Inflammatory macrophage treated with lipopolysaccharide for 1 hour (primary cell): Measurements from ENCODE around the gene MLIP.

ENCODE experiments used
- DNase-seq, 2 donors: peaks; one replicate each; pipeline ENCODE4 v3.0.0-alpha.2; 2020 to 2022

MLIP gene

DNA sequence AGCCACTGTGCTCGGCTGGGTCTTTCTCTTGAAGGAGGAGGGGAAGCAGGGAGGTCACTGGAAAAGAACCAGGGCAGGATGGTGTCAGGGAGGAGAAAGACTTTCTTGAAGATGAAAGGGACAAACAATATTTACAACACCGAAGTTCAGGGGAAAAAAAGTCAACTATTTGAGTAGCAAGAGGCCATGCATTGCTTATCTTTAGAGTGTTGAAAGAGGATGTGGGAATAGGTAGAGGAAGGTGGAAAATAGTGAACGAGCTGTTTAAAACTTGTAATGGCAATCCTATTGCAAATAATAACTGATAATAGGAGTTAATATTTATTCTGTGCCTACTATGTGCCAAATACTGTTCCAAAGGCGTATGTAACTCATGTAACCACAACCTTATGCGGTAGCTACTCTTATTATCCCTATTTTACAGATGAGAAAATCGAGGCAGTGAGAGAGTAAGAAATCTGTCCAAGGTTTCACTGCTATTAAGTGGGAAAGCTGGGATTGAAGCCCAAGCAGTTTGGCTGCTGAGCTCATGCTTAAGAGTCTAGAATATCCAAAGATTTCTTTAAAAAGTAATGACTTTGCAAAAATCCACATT, 12.7 kb upstream of the MLIP start:
- DNase-seq: no peak

DNA sequence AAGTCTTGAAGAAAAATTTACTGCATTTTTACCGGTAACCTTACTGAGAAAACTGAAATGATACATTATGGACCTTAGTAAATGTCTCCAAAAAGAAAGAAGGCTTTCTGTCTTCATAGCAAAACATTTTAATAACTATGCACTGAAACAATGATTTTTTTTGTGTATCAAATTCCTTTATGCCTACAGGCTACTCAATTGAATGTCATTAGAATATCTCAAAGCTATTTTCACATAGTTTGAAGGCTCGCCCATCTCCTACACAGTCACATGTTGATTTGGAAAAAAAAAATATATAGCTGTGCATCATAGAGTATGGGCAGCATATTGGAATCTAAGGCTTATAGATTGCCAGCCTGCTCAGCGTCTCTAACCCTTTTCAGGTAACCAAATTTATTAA, 12.0 kb upstream of the MLIP start:
- DNase-seq: no peak

DNA sequence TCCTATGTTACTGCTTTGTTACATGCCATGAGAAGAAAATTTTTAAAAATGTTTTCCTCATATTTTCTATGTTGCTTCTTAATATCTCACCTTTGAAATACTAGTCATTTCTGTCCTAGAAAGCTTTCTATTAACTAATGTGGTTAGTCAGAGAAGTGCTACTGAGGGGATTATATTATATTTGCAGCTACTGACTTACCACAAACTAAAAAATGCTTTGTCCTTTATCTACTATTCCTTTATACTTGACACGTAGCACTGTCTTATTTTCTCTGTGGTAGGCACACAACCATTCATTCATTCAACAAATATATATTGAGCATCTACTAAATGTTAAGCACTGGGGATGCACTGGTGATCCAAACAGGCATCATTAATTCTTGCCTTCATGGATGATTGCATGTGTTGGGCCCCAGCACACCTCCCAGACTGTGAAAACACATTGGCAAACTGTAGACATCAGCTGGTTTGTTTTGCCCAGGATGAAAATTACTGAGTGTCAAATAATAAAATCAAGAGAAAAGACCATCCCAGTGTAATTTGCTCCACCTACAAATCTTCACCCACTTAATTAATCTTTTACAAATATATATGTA, 10.7 kb upstream of the MLIP start:
- DNase-seq: no peak

DNA sequence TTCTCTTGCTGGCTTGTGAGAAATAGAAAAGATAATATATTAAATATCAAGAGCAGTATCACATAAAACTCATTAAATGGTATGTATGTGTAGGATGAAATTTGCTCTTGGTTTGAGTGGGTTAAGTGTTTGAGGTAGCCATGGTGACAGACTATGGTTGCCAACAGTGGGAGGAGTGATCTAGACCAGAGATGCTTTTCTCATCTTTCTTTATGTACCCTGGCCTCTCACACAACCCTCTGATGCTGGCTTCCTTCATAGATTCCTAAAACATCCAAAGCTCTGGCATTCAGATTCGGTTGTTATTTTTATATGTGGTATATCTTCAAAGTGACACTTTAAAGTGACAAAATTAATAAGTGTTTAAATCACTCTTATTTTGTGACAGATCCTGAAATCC, 9.0 kb upstream of the MLIP start:
- no peak for DNase-seq

DNA sequence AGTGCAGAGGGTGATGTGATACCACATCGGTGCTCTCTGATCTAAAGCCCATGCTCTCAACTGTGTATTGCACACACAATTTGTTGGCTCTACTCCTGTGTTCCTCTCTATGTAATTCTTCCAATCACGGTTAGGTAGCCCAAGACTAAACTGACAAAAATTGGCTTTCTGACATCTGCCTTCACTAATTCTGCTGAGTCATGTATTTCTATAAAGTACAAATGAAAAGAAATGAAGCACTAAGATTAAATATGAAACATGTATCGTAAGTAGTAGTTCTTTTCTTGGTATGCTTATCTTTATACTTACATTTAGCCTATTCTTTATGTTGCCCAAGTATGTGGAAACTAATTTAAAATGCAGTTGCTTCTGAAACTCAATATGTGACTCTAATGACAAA, 7.7 kb upstream of the MLIP start:
- no peak for DNase-seq

DNA sequence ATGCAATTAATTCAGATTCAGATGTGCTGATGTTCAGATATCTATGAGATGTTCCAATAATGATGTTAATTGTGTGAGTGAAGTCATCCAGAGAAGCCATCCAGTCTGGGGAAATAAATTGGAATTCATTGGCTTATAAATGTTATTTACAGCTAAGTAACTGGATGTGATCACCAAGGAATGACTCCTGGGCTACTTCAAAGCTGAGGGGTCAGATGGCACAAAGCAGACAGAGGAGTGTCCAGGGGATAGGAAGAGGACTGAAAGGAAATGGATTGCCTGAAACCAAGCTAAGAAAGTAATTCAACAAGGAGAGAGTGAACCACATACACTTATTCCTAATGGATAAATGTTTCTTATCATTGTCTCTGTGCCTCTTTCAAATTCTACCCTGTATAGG, 4.5 kb upstream of the MLIP start:
- DNase-seq: no peak

DNA sequence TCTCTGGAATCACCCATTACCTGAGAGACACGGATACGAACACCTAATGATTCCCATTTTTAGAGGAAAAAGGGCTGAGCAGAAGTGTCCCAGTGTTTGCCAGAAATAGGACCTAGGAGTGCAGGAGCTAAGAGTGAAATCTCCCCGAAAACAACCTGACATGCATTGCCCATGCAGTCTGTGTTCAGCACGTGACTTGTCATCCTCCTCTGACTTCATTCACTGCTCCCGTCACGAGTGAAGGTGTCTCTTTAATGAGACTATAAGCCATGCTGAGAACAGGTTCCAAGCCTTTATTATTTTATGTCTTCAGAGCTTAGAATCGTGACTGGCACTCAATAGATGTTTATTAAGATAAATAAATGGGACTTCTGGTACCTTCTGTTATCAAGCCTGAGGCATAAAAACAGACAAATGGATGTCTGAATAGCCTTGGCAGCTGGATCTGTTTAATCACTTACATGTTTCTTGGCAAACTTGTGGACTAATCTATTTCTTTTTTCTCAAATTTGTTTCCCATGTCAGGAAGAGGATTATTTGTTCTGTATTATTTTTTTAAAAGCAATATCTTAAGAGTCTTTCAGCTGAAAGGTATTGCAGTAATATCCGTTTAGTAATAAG, 3.7 kb upstream of the MLIP start:
- DNase-seq: no peak

DNA sequence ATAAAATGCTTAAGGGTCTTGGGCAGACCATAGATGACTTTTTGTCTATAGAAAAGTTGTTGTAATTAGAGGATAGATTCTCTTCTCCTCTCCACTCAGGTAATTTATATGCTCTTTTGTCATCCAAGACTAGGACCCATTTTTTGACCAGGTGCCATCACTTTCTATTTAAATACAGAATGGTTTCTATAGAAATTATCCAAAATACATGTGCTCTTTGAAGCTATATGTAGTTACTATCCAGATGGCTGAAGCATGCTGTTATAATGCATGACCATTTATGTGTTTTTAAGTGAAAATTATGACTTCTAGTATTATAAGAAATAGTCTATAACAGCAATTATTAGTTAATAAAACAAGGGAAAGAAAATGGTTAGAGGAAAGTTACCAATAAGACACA, 3.0 kb upstream of the MLIP start:
- no peak for DNase-seq

DNA sequence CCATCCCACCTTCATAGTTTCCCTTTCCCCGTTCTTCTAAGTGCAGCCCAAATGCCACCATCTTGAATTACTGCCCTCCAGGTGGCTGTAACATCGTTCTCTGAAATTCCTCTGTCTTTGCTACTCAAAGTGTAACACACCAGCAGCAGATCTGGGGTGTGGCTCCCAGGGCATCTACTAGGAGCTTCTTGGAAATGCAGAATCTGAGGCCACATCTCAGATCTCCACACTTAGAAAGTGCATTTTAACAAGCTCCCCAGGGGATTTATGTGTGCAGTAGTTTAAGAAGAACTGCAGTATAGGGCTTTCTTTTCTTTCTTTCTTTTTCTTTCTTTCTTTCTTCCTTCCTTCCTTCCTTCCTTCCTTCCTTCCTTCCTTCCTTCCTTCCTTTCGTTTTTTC, 1.7 kb upstream of the MLIP start:
- DNase-seq: no peak

DNA sequence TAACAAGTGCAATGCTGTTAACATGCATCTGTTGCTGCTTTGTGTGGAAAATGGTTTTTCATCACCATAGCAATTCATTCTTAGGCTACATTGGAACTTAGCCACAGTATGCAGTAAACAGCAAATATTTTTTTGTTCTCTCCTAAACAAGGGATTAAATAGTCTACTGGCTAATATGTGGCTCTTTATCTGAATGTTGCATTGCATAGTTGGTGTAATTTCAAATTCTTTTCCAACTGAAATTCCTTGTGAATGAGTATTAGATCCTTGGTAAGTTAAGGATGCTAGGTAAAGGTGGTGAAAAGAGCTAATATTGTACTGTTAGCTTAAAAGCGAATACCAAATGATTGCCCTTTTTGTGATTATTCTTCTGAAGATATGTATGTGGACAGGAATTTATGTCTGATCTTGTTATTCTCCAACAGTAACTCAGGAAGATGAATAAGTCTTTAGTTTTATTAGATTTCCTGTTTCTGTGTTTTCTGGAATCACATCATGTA, 958 bp downstream of the MLIP start:
- DNase-seq: no peak

DNA sequence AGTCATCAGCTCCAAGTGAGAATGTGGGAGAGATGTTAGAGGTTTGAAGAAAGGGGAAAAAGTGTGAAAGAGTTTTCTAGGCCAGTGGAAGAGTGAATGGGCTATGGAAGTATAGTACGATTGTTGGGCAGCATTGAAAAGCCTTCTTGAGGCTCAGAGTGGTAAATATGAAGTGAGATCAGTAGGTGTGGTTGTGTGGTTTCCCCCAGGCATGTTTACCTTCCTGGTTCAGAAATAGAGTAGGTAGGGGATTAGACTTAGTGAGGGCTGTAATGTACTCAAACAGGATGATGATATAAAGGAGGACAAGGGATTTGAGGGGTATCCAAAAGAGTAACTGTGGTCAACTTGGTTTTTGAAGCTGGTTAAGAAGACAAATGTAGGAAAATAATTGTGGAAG, 3.7 kb downstream of the MLIP start:
- no peak for DNase-seq

DNA sequence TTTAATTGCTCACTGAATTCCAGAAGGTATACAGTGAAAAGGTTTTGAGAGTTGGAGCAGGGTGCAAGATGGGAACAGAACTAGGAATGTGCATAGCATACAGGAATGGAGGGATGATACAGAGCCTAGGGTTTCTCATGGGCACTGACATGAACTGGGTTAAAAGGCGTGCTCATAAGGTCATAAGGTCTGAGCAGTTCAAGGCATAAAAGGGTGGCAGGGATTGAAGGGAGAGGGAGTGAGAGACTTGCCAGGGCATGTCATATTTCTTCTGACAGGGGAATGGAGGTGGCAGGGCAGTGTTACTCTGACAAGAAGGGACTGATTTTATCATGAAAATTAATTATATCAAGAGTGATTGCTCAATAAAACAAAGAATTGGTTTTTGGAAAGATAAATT, 4.7 kb downstream of the MLIP start:
- no peak for DNase-seq

DNA sequence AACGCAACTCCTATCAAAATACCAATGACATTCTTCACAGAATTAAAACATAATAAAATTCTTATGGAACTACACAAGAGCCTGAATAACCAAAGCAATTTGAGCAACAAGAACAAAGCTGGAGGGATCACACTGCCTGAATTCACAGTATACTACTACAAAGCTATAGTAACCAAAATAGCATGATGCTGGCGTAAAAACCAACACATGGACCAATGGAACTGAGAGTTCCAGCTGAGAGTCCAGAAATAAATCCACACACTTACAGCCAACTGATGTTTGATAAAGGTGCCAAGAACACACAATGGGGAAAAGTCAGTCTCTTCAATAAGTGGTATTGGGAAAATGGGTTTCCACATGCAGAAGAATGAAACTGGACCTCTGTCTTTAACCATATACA, 6.9 kb downstream of the MLIP start:
- DNase-seq: no peak

DNA sequence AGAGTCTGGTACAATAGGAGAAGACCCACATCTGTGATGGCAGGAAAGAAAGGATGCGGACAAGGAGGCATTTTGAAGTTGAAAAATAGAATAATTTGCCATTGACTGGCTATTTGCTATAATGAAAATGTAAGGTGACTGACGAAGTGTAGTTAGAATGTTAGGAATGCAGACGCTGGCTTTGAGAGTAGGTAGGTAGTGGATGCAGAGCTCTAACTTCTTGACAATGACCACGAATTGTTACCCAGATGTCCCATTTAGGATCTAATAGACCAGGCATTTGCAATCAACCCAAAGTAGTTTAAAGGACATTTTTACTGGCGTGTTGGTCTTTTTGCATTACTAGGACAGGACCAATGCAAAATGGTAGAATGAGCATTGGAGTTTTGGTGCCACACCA, 14.2 kb downstream of the MLIP start:
- DNase-seq: no peak

DNA sequence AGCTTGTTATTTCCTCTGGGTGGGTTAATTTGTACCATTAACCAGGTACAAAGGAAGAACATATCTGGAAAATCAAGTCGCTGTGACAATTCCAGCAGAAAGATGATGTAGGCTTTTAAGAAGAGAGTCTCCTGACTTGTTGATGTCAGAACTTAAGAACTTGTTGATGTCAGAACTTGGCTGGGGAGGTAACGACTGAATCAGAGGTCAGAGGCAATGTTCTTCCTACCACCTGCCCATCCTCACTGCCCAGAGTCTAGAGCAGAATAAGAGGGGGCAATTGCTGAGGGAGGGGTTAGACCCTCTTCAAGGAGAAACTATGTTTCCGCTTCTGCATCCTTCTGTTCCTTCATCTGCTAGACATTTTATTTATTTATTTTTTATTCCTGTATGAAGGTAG, 18.9 kb downstream of the MLIP start:
- DNase-seq: no peak

DNA sequence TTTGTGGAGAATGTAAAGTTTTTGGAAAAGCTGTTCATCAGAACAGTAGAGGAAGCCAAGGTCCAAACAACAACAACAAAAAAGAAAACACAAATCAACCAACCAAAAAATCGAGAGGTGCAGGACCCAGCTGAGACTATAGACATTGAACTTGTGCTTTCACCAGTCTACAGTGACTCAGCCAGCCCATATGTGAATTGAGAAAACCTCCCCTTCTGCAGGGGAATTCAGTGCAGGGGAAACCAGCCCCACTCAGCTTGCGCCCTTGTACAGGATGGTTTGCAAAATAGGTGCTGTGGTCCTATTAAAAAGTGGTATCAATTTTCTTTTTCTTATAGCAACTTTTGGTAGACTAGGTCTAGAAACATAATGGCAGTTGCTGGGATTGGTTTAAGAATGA, 21.3 kb downstream of the MLIP start:
- no peak for DNase-seq

DNA sequence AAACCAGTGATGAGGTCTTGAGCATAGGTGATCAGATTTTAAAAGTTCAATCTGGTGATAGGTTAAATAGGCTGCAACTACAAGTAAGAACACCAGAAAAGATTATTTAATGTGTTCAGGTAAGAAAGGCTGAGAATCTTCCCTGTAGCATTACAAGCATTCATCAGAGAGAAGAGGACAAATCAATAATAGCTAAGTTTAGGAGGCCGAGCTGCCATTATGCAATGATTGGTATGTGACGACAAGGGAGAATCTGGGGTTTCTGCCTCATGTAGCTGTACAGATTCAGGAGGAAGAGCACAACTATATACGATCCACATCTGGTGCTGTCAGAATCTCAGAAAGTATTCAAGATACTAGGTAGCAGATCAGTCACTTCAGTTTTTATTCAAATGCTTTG, 21.9 kb downstream of the MLIP start:
- DNase-seq: no peak

DNA sequence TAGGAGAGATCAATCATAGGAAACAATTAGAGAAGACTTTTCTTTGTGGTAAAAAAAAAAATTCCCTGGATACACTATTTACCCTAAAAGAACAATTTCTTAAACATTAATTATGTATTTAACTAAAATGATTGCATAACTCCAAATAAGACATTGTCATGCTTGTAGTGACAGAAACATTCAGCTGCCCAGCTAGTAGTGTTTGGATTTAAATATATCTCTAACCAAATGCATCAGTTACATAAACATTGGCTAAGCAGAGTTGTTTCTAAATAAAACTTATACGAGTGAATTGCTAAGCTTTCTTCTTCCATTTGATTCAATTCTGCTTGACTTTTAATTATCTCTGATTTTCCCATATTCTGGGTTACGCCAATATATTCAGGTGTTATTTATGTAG, 23.7 kb downstream of the MLIP start:
- DNase-seq: no peak

DNA sequence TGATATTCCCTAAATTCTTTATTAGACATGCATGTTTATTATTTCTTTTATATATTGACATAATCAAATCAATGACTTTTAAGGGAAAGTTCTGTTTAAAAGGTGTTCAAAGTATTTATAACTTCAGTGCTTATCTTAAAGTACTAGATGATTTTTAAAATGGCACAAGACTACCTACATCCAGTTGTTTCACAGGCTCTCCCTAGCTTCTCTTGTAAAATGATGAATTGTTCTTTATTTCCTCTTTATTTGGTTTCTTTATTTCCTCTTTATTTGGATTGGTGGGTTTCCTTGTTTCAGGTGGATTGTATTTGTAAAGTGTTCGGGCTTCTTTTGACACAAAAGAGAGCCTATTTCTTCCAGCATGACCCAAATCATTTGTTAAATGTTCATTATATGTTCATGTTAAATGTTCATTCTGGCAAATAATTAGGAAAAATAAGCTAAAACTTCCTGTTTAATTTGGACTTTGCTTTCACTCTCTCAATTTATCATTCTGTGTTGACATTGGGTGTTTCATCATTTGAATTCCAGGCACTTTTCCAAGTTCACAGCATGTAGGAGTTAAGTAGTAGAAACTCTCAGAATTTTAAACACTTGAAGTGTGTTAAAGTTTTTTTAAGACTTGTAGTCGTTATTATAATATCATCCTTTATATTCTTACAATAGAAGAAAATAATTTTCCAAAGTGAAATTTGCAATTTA, 24.6 kb downstream of the MLIP start:
- DNase-seq: no peak

DNA sequence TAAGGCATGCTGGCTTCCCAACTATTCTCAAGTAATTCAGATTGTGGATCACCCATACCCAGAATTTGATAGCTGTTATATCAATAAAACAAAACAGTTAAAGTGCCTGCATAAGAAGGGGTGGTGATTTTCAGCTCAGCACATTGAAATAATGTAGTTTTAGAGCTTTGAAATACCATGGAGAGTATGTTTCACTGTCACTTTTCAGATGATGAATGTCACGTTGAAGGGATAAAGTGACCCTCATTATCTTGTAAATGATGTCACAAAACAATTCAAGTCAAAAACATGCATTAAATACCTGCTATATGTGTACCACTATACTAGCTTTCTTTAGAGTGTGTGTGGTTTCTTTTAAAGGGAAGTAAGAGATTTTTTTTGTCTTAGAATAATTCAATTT, 27.6 kb downstream of the MLIP start:
- no peak for DNase-seq

DNA sequence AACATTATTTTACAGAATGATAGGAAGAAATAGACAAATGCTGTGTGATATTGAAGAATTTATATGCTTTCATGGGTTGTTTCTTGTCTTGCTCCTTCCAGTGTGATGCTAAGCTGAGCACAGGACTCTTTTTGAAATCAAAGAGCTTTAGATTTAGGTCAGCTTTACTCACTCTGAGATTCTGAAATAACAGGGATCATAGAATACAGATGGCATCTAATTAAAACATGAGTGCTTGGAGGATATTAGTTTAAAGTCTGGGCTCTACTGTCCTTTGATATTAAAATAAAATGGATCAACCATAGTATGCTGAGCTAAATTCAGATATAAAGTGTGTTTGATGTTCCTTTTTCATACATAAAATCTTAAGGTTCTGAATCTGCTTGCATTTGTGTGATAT, 29.6 kb downstream of the MLIP start:
- DNase-seq: no peak

DNA sequence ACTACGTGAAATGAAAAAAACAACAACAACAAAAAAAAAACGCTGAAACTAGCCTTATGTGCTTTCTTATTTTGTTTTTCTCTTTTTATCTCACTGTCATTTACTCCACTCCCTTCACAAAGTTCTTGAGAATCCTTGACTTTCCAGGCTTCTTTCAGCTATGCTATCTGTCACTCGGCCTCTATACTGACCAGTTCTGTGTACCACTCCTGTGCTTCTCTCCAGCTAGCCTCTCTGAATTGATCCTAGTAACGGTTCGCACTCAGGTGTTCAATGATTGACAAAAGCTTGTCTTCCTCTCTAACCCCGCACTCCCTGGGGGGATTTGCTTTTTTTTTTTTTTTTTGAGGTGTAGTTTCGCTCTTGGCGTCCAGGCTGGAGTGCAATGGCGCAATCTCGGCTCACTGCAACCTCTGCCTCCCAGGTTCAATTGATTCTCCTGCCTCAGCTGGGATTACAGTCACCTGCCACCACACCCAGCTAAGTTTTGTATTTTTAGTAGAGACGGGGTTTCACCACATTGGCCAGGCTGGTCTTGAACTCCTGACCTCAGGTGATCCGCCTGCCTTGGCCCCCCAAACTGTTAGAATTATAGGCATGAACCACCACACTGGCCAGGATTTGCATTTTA, 31.8 kb downstream of the MLIP start:
- no peak for DNase-seq

DNA sequence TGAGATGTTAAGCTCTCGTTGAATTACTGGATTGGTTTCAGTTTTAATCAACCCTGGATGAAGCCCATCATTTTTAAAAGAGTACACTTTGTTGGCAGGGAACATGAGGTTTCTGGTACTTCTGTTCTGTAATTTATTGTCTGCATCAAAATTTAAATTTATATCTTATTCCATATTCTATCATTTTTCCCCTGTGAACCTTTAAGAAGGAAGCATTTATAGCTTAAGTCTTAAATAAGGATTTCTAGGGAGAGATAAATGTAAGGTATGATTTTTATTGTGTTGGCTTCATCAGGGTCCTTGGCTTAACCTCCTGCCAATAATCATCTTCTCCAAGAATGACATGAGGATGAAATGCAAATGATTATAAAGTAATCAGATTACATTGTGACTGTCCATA, 40.6 kb downstream of the MLIP start:
- no peak for DNase-seq
